Keratinocyte (primary cell): ENCODE data around the gene SMAD9.

ENCODE experiments used
- CTCF ChIP-seq, 3 experiments: IDR thresholded peaks in 1 of 3; conservative IDR thresholded peaks in 1 of 3; optimal IDR thresholded peaks in 1 of 3; 2 replicates in 2 of 3; 3 replicates in 1 of 3; pipeline versions ENCODE3 to v1.5.1; 2011; ENCODE audit warnings: low read length in 3 of 3, mild to moderate bottlenecking in 3 of 3, moderate library complexity in 2 of 3, control low read depth in 1 of 3, inconsistent platforms in 1 of 3; ENCODE audit not compliant: insufficient read depth in 2 of 3; ENCODE audit errors: extremely low read depth in 1 of 3
- EZH2 ChIP-seq: IDR thresholded peaks from one replicate; pipeline ENCODE4 v1.6.1; 2012; ENCODE audit warnings: inconsistent platforms, mild to moderate bottlenecking, low read length, moderate library complexity

- no peak for TF ChIP-seq CTCF (optimal IDR thresholded peaks at IDR 0.05 in 1 of 3, IDR thresholded peaks at IDR 0.05 in 1 of 3, conservative IDR thresholded peaks at IDR 0.05 in 1 of 3; ENCODE audit: extremely low read depth in 1 of 3, insufficient read depth in 2 of 3, low read length in 3 of 3)
- TF ChIP-seq EZH2: no peak
These were observed 99.8 kb downstream of the SMAD9 start for GRCh38 chr13:36820222-36820621.
